Skeletal muscle tissue (tissue), 4 donors: Measurements from ENCODE around the gene AIG1. TPM values are rescaled to one million over a fixed set of nuclear protein-coding genes. Genes with fewer than 3 reads are reported as not detected.

ENCODE experiments used
- H3K27ac ChIP-seq: one replicate; pipeline ENCODE4 v1.7.0; 2013; ENCODE audit warnings: mild to moderate bottlenecking, low read depth, low read length, inconsistent platforms
- H3K27me3 ChIP-seq, 3 donors: one replicate each; pipeline ENCODE4 v1.7.0; 2013; ENCODE audit warnings: low read length in 3 of 3; ENCODE audit not compliant: control insufficient read depth in 3 of 3, insufficient read depth in 3 of 3
- H3K36me3 ChIP-seq, 3 donors: one replicate each; pipeline ENCODE4 v1.7.0; 2013; ENCODE audit warnings: low read length in 3 of 3; ENCODE audit not compliant: control insufficient read depth in 3 of 3, insufficient read depth in 3 of 3
- H3K4me1 ChIP-seq, 3 donors: one replicate each; pipeline ENCODE4 v1.7.0; 2013; ENCODE audit warnings: low read length in 3 of 3, mild to moderate bottlenecking in 3 of 3; ENCODE audit not compliant: control insufficient read depth in 3 of 3, insufficient read depth in 3 of 3
- H3K4me3 ChIP-seq, 3 donors: one replicate each; pipeline ENCODE4 v1.7.0; 2013; ENCODE audit warnings: low read length in 3 of 3
- H3K9ac ChIP-seq, 3 donors: one replicate each; pipeline ENCODE4 v1.7.0; 2013; ENCODE audit warnings: low read length in 3 of 3, mild to moderate bottlenecking in 3 of 3, moderate library complexity in 2 of 3, low read depth in 1 of 3
- H3K9me3 ChIP-seq, 3 donors: one replicate each; pipeline ENCODE4 v1.7.0; 2013; ENCODE audit warnings: low read length in 3 of 3; ENCODE audit not compliant: control insufficient read depth in 3 of 3
- total RNA-seq: library from RNA; depleted of rRNA; stranded (reverse); fragments of >200 nt; gene quantifications from one replicate; pipeline ENCODE4 v1.2.3, GENCODE V29; 2014
- donor health status: Osteomylitis.

AIG1 gene
- total RNA-seq, 1 donor from 2014 or later = 31.3 TPM

GRCh38 chr6:143123081-143123480, 62.4 kb downstream of the AIG1 start:
- Histone ChIP-seq H3K4me1 (no peaks in the 10 kb centered on the region), H3K9ac (no peak overlapping the region), H3K36me3 (no peaks in the 10 kb centered on the region), H3K27ac (no peak overlapping the region), H3K4me3 (no peak overlapping the region), H3K27me3 (no peaks in the 10 kb centered on the region), H3K9me3 (no peaks in the 10 kb centered on the region)

GRCh38 chr6:143123941-143124340, 63.3 kb downstream of the AIG1 start:
- Histone ChIP-seq H3K27ac (no peak overlapping the region), H3K36me3 (no peaks in the 10 kb centered on the region)

GRCh38 chr6:143125455-143125854, 64.8 kb downstream of the AIG1 start:
- Histone ChIP-seq H3K4me1 (no peaks in the 10 kb centered on the region), H3K27ac (no peak overlapping the region), H3K9me3 (no peaks in the 10 kb centered on the region), H3K36me3 (no peaks in the 10 kb centered on the region), H3K4me3 (no peak overlapping the region), H3K27me3 (no peaks in the 10 kb centered on the region), H3K9ac (no peak overlapping the region)

More at GRCh38 chr6:143123941-143124340, 63.3 kb downstream of the AIG1 start:
- Histone ChIP-seq H3K4me3 (no peak overlapping the region), H3K27me3 (no peaks in the 10 kb centered on the region), H3K4me1 (no peaks in the 10 kb centered on the region), H3K9me3 (no peaks in the 10 kb centered on the region), H3K9ac (no peak overlapping the region)

- no peaks in the 10 kb centered on the region for H3K27me3 ChIP-seq
- no peak overlapping the region for H3K4me3 ChIP-seq
- H3K9me3 ChIP-seq = peaks cover 0 to 5% (median 0%) of the 10 kb centered on the region in 3 donors
- no peak overlapping the region for H3K27ac ChIP-seq
- no peak overlapping the region for H3K9ac ChIP-seq
- H3K4me1 ChIP-seq = no peaks in the 10 kb centered on the region
- no peaks in the 10 kb centered on the region for H3K36me3 ChIP-seq
Observed at GRCh38 chr6:143125864-143126573, 65.3 kb downstream of the AIG1 start.

GRCh38 chr6:143126574-143126941, 65.9 kb downstream of the AIG1 start:
- no peak overlapping the region for H3K27ac ChIP-seq
- no peaks in the 10 kb centered on the region for H3K4me1 ChIP-seq
- H3K27me3 ChIP-seq = no peaks in the 10 kb centered on the region
- H3K9me3 ChIP-seq = peaks cover 0 to 5% (median 0%) of the 10 kb centered on the region in 3 donors
- no peak overlapping the region for H3K9ac ChIP-seq
- H3K4me3 ChIP-seq = no peak overlapping the region
- H3K36me3 ChIP-seq = peaks cover 0 to 2% (median 0%) of the 10 kb centered on the region in 3 donors

- no peaks in the 10 kb centered on the region for H3K4me1 ChIP-seq
- no peak overlapping the region for H3K9ac ChIP-seq
- H3K4me3 ChIP-seq = no peak overlapping the region
- H3K27ac ChIP-seq = no peak overlapping the region
- peaks cover 0 to 4% (median 0%) of the 10 kb centered on the region in 3 donors for H3K36me3 ChIP-seq
- H3K9me3 ChIP-seq = peaks cover 0 to 5% (median 0%) of the 10 kb centered on the region in 3 donors
- H3K27me3 ChIP-seq = no peaks in the 10 kb centered on the region
Observed at GRCh38 chr6:143127941-143128680, 67.4 kb downstream of the AIG1 start.

GRCh38 chr6:143128681-143129015, 68.0 kb downstream of the AIG1 start:
- H3K36me3 ChIP-seq = peaks cover 0 to 4% (median 0%) of the 10 kb centered on the region in 3 donors
- no peaks in the 10 kb centered on the region for H3K4me1 ChIP-seq
- H3K9ac ChIP-seq = no peak overlapping the region
- no peak overlapping the region for H3K27ac ChIP-seq
- H3K4me3 ChIP-seq = no peak overlapping the region
- no peaks in the 10 kb centered on the region for H3K27me3 ChIP-seq
- H3K9me3 ChIP-seq = peaks cover 0 to 5% (median 0%) of the 10 kb centered on the region in 3 donors

- no peak overlapping the region for H3K27ac ChIP-seq
- peaks cover 0 to 4% (median 0%) of the 10 kb centered on the region in 3 donors for H3K36me3 ChIP-seq
- no peaks in the 10 kb centered on the region for H3K4me1 ChIP-seq
- no peaks in the 10 kb centered on the region for H3K27me3 ChIP-seq
- H3K9me3 ChIP-seq = peaks cover 0 to 5% (median 0%) of the 10 kb centered on the region in 3 donors
- no peak overlapping the region for H3K4me3 ChIP-seq
- no peak overlapping the region for H3K9ac ChIP-seq
Observed at GRCh38 chr6:143130928-143131327, 70.2 kb downstream of the AIG1 start.

GRCh38 chr6:143135325-143135724, 74.6 kb downstream of the AIG1 start:
- no peak overlapping the region for H3K4me3 ChIP-seq
- H3K27ac ChIP-seq = no peak overlapping the region
- no peaks in the 10 kb centered on the region for H3K4me1 ChIP-seq
- H3K9me3 ChIP-seq = peaks cover 0 to 5% (median 0%) of the 10 kb centered on the region in 3 donors
- no peak overlapping the region for H3K9ac ChIP-seq
- no peaks in the 10 kb centered on the region for H3K27me3 ChIP-seq
- peaks cover 0 to 10% (median 6%) of the 10 kb centered on the region in 3 donors for H3K36me3 ChIP-seq
